WTC11 (cell line): ENCODE measurements around the gene CELF1. TPM values are rescaled to one million over a fixed set of nuclear protein-coding genes. Genes with fewer than 3 reads are reported as not detected.

Experiments
- ATAC-seq: fragments of 200-7000 bp; cut with Tn5 transposase; 2 replicates; pipeline ENCODE4 v1.10.0; 2021; ENCODE audit warnings: mild to moderate bottlenecking, moderate library complexity
- CTCF ChIA-PET: fragments of 300-600 bp; sonication (Branson Sonifier 250); formaldehyde crosslinking; loops from one replicate; lab custom pipeline; 2021; ENCODE audit warnings: antibody characterized with exemption; lab: Charles Lee
- POLR2A ChIA-PET: fragments of 350-600 bp; sonication (Branson Sonifier 250); formaldehyde crosslinking; loops from one replicate; lab custom pipeline; 2021; ENCODE audit warnings: antibody characterized with exemption; lab: Charles Lee
- DNase-seq: peaks from one replicate; pipeline ENCODE4 v3.0.0; 2021; ENCODE audit warnings: low spot score
- H3K27ac Mint-ChIP-seq: 2 replicates; pipeline ENCODE4 v1.8.0; 2021; ENCODE audit warnings: mixed read lengths
- H3K27me3 Mint-ChIP-seq: 2 replicates; pipeline ENCODE4 v1.8.0; 2021; ENCODE audit warnings: low read depth, mild to moderate bottlenecking, moderate library complexity, mixed read lengths
- H3K36me3 Mint-ChIP-seq: 2 replicates; pipeline ENCODE4 v1.8.0; 2021; ENCODE audit warnings: mixed read lengths
- H3K4me1 Mint-ChIP-seq: 2 replicates; pipeline ENCODE4 v1.8.0; 2022; ENCODE audit warnings: mixed read lengths
- H3K4me3 Mint-ChIP-seq: 2 replicates; pipeline ENCODE4 v1.8.0; 2021; ENCODE audit warnings: mild to moderate bottlenecking, moderate library complexity, mixed read lengths
- H3K9me3 Mint-ChIP-seq: 2 replicates; pipeline ENCODE4 v1.8.0; 2021; ENCODE audit warnings: mixed read lengths
- ATF2 ChIP-seq: sonication (generic); formaldehyde crosslinking; IDR thresholded peaks from 2 replicates; pipeline ENCODE4 v1.8.1; 2022; ENCODE audit warnings: low read depth, missing genetic modification reagents, borderline replicate concordance
- CREB1 ChIP-seq: sonication (generic); formaldehyde crosslinking; IDR thresholded peaks from 2 replicates; pipeline ENCODE4 v1.8.0; 2023; ENCODE audit warnings: mild to moderate bottlenecking, missing genetic modification reagents
- CREM ChIP-seq: sonication (generic); formaldehyde crosslinking; IDR thresholded peaks from 2 replicates; pipeline ENCODE4 v1.8.1; 2022; ENCODE audit warnings: mild to moderate bottlenecking, missing genetic modification reagents, moderate library complexity
- CTCF ChIP-seq: fragments of 200-600 bp; IDR thresholded peaks from 2 replicates; pipeline ENCODE4 v1.8.0; 2022; ENCODE audit warnings: antibody characterized with exemption
- E2F1 ChIP-seq: sonication (generic); formaldehyde crosslinking; IDR thresholded peaks from 2 replicates; pipeline ENCODE4 v1.8.0; 2022; ENCODE audit warnings: mild to moderate bottlenecking, missing genetic modification reagents
- E2F4 ChIP-seq: sonication (generic); formaldehyde crosslinking; IDR thresholded peaks from 2 replicates; pipeline ENCODE4 v1.8.1; 2022; ENCODE audit warnings: low read depth, mild to moderate bottlenecking, moderate library complexity, missing genetic modification reagents, borderline replicate concordance
- ELF4 ChIP-seq: sonication (generic); formaldehyde crosslinking; IDR thresholded peaks from 2 replicates; pipeline ENCODE4 v1.8.1; 2022; ENCODE audit warnings: low read depth, mild to moderate bottlenecking, moderate library complexity, missing genetic modification reagents
- EMX1 ChIP-seq: fragments of 250-450 bp; sonication (Bioruptor Pico); IDR thresholded peaks from 2 replicates; pipeline ENCODE4 v1.8.0; 2021; ENCODE audit warnings: mild to moderate bottlenecking
- ETV6 ChIP-seq: sonication (generic); formaldehyde crosslinking; IDR thresholded peaks from 2 replicates; pipeline ENCODE4 v1.8.1; 2022; ENCODE audit warnings: mild to moderate bottlenecking, missing genetic modification reagents
- GABPB1 ChIP-seq: sonication (generic); formaldehyde crosslinking; IDR thresholded peaks from 2 replicates; pipeline ENCODE4 v1.8.1; 2023; ENCODE audit warnings: mild to moderate bottlenecking, missing genetic modification reagents
- IRF2 ChIP-seq: sonication (generic); formaldehyde crosslinking; IDR thresholded peaks from 2 replicates; pipeline ENCODE4 v1.8.0; 2022; ENCODE audit warnings: low read depth, missing genetic modification reagents, borderline replicate concordance
- KAT7 ChIP-seq: sonication (generic); formaldehyde crosslinking; IDR thresholded peaks from 2 replicates; pipeline ENCODE4 v1.8.1; 2023; ENCODE audit warnings: missing genetic modification reagents, mild to moderate bottlenecking, borderline replicate concordance
- PRDM15 ChIP-seq: sonication (generic); formaldehyde crosslinking; IDR thresholded peaks from 2 replicates; pipeline ENCODE4 v1.8.0; 2022; ENCODE audit warnings: missing genetic modification reagents
- SP1 ChIP-seq: sonication (generic); formaldehyde crosslinking; conservative IDR thresholded peaks from 2 replicates; pipeline ENCODE4 v1.8.1; 2022; ENCODE audit warnings: missing genetic modification reagents
- TEAD4 ChIP-seq: sonication (generic); formaldehyde crosslinking; IDR thresholded peaks from 2 replicates; pipeline ENCODE4 v1.8.0; 2022; ENCODE audit warnings: mild to moderate bottlenecking, missing genetic modification reagents
- USF1 ChIP-seq: sonication (generic); formaldehyde crosslinking; IDR thresholded peaks from 2 replicates; pipeline ENCODE4 v1.8.0; 2022; ENCODE audit warnings: mild to moderate bottlenecking, missing genetic modification reagents
- ZNF138 ChIP-seq: sonication (generic); formaldehyde crosslinking; conservative IDR thresholded peaks from 2 replicates; pipeline ENCODE4 v1.8.1; 2022; ENCODE audit warnings: mild to moderate bottlenecking, moderate library complexity, missing genetic modification reagents
- ZNF219 ChIP-seq: sonication (generic); formaldehyde crosslinking; IDR thresholded peaks from 2 replicates; pipeline ENCODE4 v1.8.0; 2023; ENCODE audit warnings: missing genetic modification reagents, mild to moderate bottlenecking, borderline replicate concordance
- ZNF232 ChIP-seq: sonication (generic); formaldehyde crosslinking; IDR thresholded peaks from 2 replicates; pipeline ENCODE4 v1.8.0; 2022; ENCODE audit warnings: mild to moderate bottlenecking, missing genetic modification reagents
- total RNA-seq: library from RNA; stranded (reverse); gene quantifications from 3 replicates; pipeline ENCODE4 v1.2.3, GENCODE V29; 2021

Gene CELF1
- total RNA-seq, 1 experiment from 2014 or later, result 177 TPM

GRCh38 chr11:47529951-47530350 is 23.0 kb downstream of the CELF1 start:
- POLR2A ChIA-PET, result no interaction called here
- Mint-ChIP-seq H3K36me3 (no peaks in the 10 kb centered on the region), H3K27ac (peak overlapping the region; percentile 94; the same call in 1 of the 2 replicates), H3K9me3 (no peaks in the 10 kb centered on the region), H3K27me3 (no peaks in the 10 kb centered on the region), H3K4me1 (peaks cover 31% of the 10 kb centered on the region), H3K4me3 (no peak overlapping the region)
- TF ChIP-seq ZNF232 (CRISPR knock-in tag) (no peak), TEAD4 (CRISPR knock-in tag) (no peak), E2F4 (CRISPR knock-in tag) (no peak), ZNF138 (no peak), USF1 (no peak), ELF4 (no peak), GABPB1 (CRISPR knock-in tag) (no peak), ATF2 (CRISPR knock-in tag) (no peak), E2F1 (no peak), ETV6 (CRISPR knock-in tag) (no peak), CREB1 (CRISPR knock-in tag) (no peak), SP1 (CRISPR knock-in tag) (no peak), EMX1 (CRISPR knock-in tag) (no peak), CTCF (no peak), KAT7 (CRISPR knock-in tag) (no peak), CREM (CRISPR knock-in tag) (no peak), IRF2 (CRISPR knock-in tag) (no peak), PRDM15 (CRISPR knock-in tag) (no peak), ZNF219 (no peak)
- no peak for DNase-seq
- CTCF ChIA-PET, result no interaction called here
- no peak for ATAC-seq
